Fibroblast of pulmonary artery (primary cell): ENCODE results near the gene VRK3.

Source experiments
- DNase-seq: peaks from one replicate; pipeline ENCODE4 v3.0.0-alpha.2; 2010; ENCODE audit warnings: low read depth
- H3K4me3 ChIP-seq: replicated peaks from 2 replicates; pipeline ENCODE4 v1.5.1; 2011; ENCODE audit warnings: low read depth, mild to moderate bottlenecking, control low read depth, low read length, moderate library complexity
- CTCF ChIP-seq: IDR thresholded peaks from 2 replicates; pipeline ENCODE4 v1.5.1; 2011; ENCODE audit warnings: mild to moderate bottlenecking, control low read depth, low read length, inconsistent platforms; ENCODE audit errors: missing control alignments

Gene VRK3

GRCh38 chr19:49932041-49932451 lies 93.1 kb downstream of the VRK3 start:
- no peak for TF ChIP-seq CTCF
- no peak for DNase-seq
- H3K4me3 ChIP-seq = no peak overlapping the region

GRCh38 chr19:49931293-49932040 lies 93.7 kb downstream of the VRK3 start:
- no peak for DNase-seq
- H3K4me3 ChIP-seq = no peak overlapping the region
- no peak for TF ChIP-seq CTCF

- TF ChIP-seq CTCF = no peak
- DNase-seq = peak; percentile 15
- H3K4me3 ChIP-seq = peak overlapping the region; percentile 97
Measured at GRCh38 chr19:49930483-49931011, 94.6 kb downstream of the VRK3 start.

GRCh38 chr19:49929611-49930482 lies 95.3 kb downstream of the VRK3 start:
- TF ChIP-seq CTCF = no peak
- peak; percentile 99 for DNase-seq
- H3K4me3 ChIP-seq = peak overlapping the region; percentile 97

GRCh38 chr19:49929121-49929610 lies 96.0 kb downstream of the VRK3 start, which contains the start of the genes ATF5 and NUP62:
Gene ATF5, plus strand, starts transcription at chr19:49929205. Its CDS starts 1,646 bp downstream, at chr19:49930851.
Gene NUP62, minus strand, starts transcription at chr19:49929504. Its CDS starts 19,697 bp downstream, at chr19:49909807.
- peak; percentile 82 for DNase-seq
- H3K4me3 ChIP-seq = peak within 1 kb of the TSS; percentile 97
- no peak for TF ChIP-seq CTCF

GRCh38 chr19:49927526-49928264 lies 97.5 kb downstream of the VRK3 start:
- no peak for DNase-seq
- no peak overlapping the region for H3K4me3 ChIP-seq
- TF ChIP-seq CTCF = no peak
